Measurements from ENCODE around the gene FARS2. TPM values are rescaled to one million over a fixed set of nuclear protein-coding genes. Genes with fewer than 3 reads are reported as not detected.

The FARS2 gene
- total RNA-seq, 1 donor from 2014 or later, result 16.5 TPM

DNA sequence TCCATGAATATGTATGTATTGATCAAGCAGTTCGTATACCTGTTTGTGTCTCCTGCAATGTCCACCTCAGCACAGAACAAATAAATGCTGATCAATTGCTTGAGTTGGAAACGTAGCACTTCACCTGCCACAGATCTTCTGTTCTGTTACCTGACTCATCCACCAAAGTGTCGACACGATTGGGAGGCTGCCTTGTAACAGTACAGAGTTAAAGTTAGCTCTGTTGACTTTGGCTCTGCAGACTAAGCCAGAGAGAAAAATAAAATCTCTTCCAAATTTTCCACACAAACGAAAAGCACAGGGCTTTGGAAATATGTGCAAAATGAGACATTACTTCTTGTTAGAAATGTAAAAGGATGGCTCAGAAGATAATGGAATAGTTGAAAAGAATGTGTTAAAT is 500.1 kb downstream of the FARS2 start:
- peak in 1 of 2 donors; percentile 40 for DNase-seq (ENCODE audit: extremely low spot score in 2 of 2)
- TF ChIP-seq, protein P1, sequence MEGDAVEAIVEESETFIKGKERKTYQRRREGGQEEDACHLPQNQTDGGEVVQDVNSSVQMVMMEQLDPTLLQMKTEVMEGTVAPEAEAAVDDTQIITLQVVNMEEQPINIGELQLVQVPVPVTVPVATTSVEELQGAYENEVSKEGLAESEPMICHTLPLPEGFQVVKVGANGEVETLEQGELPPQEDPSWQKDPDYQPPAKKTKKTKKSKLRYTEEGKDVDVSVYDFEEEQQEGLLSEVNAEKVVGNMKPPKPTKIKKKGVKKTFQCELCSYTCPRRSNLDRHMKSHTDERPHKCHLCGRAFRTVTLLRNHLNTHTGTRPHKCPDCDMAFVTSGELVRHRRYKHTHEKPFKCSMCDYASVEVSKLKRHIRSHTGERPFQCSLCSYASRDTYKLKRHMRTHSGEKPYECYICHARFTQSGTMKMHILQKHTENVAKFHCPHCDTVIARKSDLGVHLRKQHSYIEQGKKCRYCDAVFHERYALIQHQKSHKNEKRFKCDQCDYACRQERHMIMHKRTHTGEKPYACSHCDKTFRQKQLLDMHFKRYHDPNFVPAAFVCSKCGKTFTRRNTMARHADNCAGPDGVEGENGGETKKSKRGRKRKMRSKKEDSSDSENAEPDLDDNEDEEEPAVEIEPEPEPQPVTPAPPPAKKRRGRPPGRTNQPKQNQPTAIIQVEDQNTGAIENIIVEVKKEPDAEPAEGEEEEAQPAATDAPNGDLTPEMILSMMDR (IDR thresholded peaks at IDR 0.05), result no peak
- TF ChIP-seq POLR2A (IDR thresholded peaks at IDR 0.05), result no peak
- no peak for TF ChIP-seq POLR2AphosphoS5 (IDR thresholded peaks at IDR 0.05; ENCODE audit: insufficient read depth in 1 of 2, low read depth in 1 of 2)
- Histone ChIP-seq H3K4me3 (no peak overlapping the region), H3K4me1 (no peaks in the 10 kb centered on the region), H3K27me3 (no peaks in the 10 kb centered on the region), H3K9me3 (no peaks in the 10 kb centered on the region), H3K27ac (no peak overlapping the region), H3K36me3 (no peaks in the 10 kb centered on the region)
- intact Hi-C loops (cut with DNase I), result no loop called here

DNA sequence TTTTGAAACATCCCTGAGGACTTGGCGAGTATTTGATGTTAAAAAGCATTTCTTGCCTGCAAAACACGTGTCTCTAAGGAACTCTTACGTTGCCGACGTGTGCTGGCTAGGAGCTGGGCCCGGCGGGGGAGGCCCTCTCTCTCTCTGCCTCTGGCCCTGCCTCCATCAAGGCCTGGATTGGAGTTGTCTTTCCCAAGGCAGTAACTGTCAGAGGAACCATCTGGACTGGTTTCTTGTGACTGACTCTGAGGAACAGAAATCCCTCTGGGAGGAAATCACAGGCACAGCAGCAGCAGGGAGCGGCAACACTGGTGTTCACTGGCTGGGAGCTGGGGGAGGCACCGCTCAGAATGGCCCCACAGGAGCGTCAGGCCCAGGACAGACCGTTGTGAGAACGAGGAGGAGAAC is 501.3 kb downstream of the FARS2 start:
- H3K4me1 ChIP-seq, result no peaks in the 10 kb centered on the region
- H3K27ac ChIP-seq, result no peak overlapping the region
- H3K27me3 ChIP-seq, result no peaks in the 10 kb centered on the region
- H3K36me3 ChIP-seq, result no peaks in the 10 kb centered on the region
- no peaks in the 10 kb centered on the region for H3K9me3 ChIP-seq
- TF ChIP-seq POLR2AphosphoS5 (IDR thresholded peaks at IDR 0.05; ENCODE audit: insufficient read depth in 1 of 2, low read depth in 1 of 2) (peak in 1 of 2 donors; percentile 54), POLR2A (IDR thresholded peaks at IDR 0.05) (no peak)
- TF ChIP-seq, protein P1 (IDR thresholded peaks at IDR 0.05), result no peak
- no peak overlapping the region for H3K4me3 ChIP-seq
- intact Hi-C loops (cut with DNase I), result no loop called here
- peak; percentile 79 to 92 for DNase-seq (ENCODE audit: extremely low spot score in 2 of 2)

DNA sequence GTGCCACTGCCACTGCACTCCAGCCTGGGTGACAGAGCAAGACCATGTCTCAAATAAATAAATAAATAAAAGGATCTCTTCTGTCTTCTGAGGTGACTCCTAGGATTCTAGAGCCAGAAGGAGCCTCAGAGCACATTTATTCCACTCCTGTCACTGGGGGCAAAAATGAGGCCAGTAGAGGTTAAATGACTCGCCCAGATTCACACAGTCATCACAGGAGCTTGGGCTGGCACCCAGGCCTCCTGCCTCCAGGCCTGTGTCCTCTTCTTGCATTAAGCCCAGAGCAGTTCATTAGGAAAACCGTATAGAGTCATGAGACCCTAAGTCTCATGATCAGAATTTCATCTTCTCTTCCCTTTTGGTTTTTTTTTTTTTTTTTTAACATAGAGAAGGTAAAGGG is 502.1 kb downstream of the FARS2 start:
- no peaks in the 10 kb centered on the region for H3K36me3 ChIP-seq
- H3K4me3 ChIP-seq, result no peak overlapping the region
- no peaks in the 10 kb centered on the region for H3K27me3 ChIP-seq
- TF ChIP-seq POLR2A (IDR thresholded peaks at IDR 0.05) (no peak), POLR2AphosphoS5 (IDR thresholded peaks at IDR 0.05; ENCODE audit: insufficient read depth in 1 of 2, low read depth in 1 of 2) (no peak)
- TF ChIP-seq, protein P1 (IDR thresholded peaks at IDR 0.05), result no peak
- H3K9me3 ChIP-seq, result no peaks in the 10 kb centered on the region
- no peaks in the 10 kb centered on the region for H3K4me1 ChIP-seq
- DNase-seq (ENCODE audit: extremely low spot score in 2 of 2), result no peak
- intact Hi-C loops (cut with DNase I), result no loop called here
- no peak overlapping the region for H3K27ac ChIP-seq

DNA sequence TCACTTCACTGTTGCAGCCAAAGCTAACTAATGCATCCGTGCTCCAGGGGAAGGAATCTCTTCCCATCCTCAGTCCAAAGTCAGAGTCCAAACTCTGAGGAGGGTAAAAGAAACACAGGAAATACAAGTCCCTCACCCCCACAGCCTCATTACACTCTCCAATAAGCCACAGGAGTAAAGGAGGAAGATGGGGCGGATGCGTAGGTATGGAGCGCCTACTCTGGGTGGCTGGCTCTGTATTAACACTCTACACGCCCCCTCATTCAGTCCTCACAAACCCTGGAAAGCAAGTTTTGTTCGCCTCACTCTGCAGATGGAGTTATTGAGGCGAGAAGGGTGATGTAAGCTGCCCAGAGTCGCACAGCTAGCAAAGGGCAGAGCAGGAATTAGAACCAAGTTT is 502.6 kb downstream of the FARS2 start:
- peaks cover 3% of the 10 kb centered on the region for H3K9me3 ChIP-seq
- TF ChIP-seq, protein P1 (IDR thresholded peaks at IDR 0.05), result no peak
- TF ChIP-seq POLR2A (IDR thresholded peaks at IDR 0.05), result no peak
- no peak for TF ChIP-seq POLR2AphosphoS5 (IDR thresholded peaks at IDR 0.05; ENCODE audit: insufficient read depth in 1 of 2, low read depth in 1 of 2)
- no peaks in the 10 kb centered on the region for H3K4me1 ChIP-seq
- H3K27ac ChIP-seq, result no peak overlapping the region
- intact Hi-C loops (cut with DNase I), result loop anchor here (2.0 kb wide), 1 partner anchor 13 kb away; no protein-coding TSS in a partner anchor
- no peak for DNase-seq (ENCODE audit: extremely low spot score in 2 of 2)
- H3K27me3 ChIP-seq, result no peaks in the 10 kb centered on the region
- H3K36me3 ChIP-seq, result no peaks in the 10 kb centered on the region
- H3K4me3 ChIP-seq, result no peak overlapping the region

GRCh38 chr6:5764401-5764955 is 503.2 kb downstream of the FARS2 start:
- no peak for TF ChIP-seq POLR2A (IDR thresholded peaks at IDR 0.05)
- TF ChIP-seq, protein P1 (IDR thresholded peaks at IDR 0.05), result no peak
- no peak for TF ChIP-seq POLR2AphosphoS5 (IDR thresholded peaks at IDR 0.05; ENCODE audit: insufficient read depth in 1 of 2, low read depth in 1 of 2)
- Histone ChIP-seq H3K4me3 (no peak overlapping the region), H3K9me3 (peaks cover 4% of the 10 kb centered on the region), H3K27ac (no peak overlapping the region), H3K27me3 (no peaks in the 10 kb centered on the region), H3K36me3 (no peaks in the 10 kb centered on the region), H3K4me1 (no peaks in the 10 kb centered on the region)
- intact Hi-C loops (cut with DNase I), result loop anchor here (2.0 kb wide), 1 partner anchor 14 kb away; no protein-coding TSS in a partner anchor
- peak in 1 of 2 donors; percentile 55 for DNase-seq (ENCODE audit: extremely low spot score in 2 of 2)

All from vagina (tissue), 2 donors.